Stimulated activated CD4-positive, alpha-beta T cell treated with anti-CD3 and anti-CD28 coated beads, Interleukin-4, amount 100 ng/mL, for 24 hours (primary cell): ENCODE results near the gene GPR78.

Source experiments
- DNase-seq: peaks from one replicate; pipeline ENCODE4 v3.0.0-alpha.2; 2020

GPR78 gene

GRCh38 chr4:8601086-8601485 is 20.9 kb downstream of the GPR78 start:
- no peak for DNase-seq

- no peak for DNase-seq
These were observed 21.4 kb downstream of the GPR78 start for GRCh38 chr4:8601556-8601955.

GRCh38 chr4:8602686-8603430 is 22.7 kb downstream of the GPR78 start:
- no peak for DNase-seq

- DNase-seq = no peak
These were observed 23.7 kb downstream of the GPR78 start for GRCh38 chr4:8603931-8604330.

GRCh38 chr4:8605289-8605688 is 25.1 kb downstream of the GPR78 start:
- no peak for DNase-seq

GRCh38 chr4:8606476-8606875 is 26.3 kb downstream of the GPR78 start:
- no peak for DNase-seq

GRCh38 chr4:8606966-8607365 is 26.8 kb downstream of the GPR78 start:
- DNase-seq = no peak

- DNase-seq = peak; percentile 24
These were observed 27.6 kb downstream of the GPR78 start for GRCh38 chr4:8607603-8608481.

GRCh38 chr4:8608714-8609391 is 28.7 kb downstream of the GPR78 start:
- DNase-seq = no peak

GRCh38 chr4:8609406-8609805 is 29.2 kb downstream of the GPR78 start:
- DNase-seq = no peak

- DNase-seq = no peak
These were observed 29.7 kb downstream of the GPR78 start for GRCh38 chr4:8609824-8610350.

- no peak for DNase-seq
These were observed 30.8 kb downstream of the GPR78 start for GRCh38 chr4:8610858-8611616.

- no peak for DNase-seq
These were observed 32.5 kb downstream of the GPR78 start for GRCh38 chr4:8612646-8613045.

- no peak for DNase-seq
These were observed 33.5 kb downstream of the GPR78 start for GRCh38 chr4:8613421-8614364.

GRCh38 chr4:8614365-8615193 is 34.4 kb downstream of the GPR78 start:
- no peak for DNase-seq

GRCh38 chr4:8615366-8615765 is 35.2 kb downstream of the GPR78 start:
- no peak for DNase-seq

- no peak for DNase-seq
These were observed 36.0 kb downstream of the GPR78 start for GRCh38 chr4:8615921-8616787.

GRCh38 chr4:8616831-8617230 is 36.6 kb downstream of the GPR78 start:
- DNase-seq = no peak

GRCh38 chr4:8617486-8618040 is 37.4 kb downstream of the GPR78 start:
- DNase-seq = no peak
